GM12801 (cell line): ENCODE data around the gene MTREX.

Experiments
- CTCF ChIP-seq: IDR thresholded peaks from one replicate; pipeline ENCODE4 v1.5.1; 2011; ENCODE audit warnings: control low read depth; ENCODE audit not compliant: insufficient read length; ENCODE audit errors: extremely low read depth

The MTREX gene

GRCh38 chr5:55343107-55343506 lies 35.3 kb downstream of the MTREX start:
- TF ChIP-seq CTCF: no peak

- no peak for TF ChIP-seq CTCF
Observed at GRCh38 chr5:55343609-55344008, 35.8 kb downstream of the MTREX start.

- TF ChIP-seq CTCF: no peak
Observed at GRCh38 chr5:55344392-55344992, 36.7 kb downstream of the MTREX start.

GRCh38 chr5:55345327-55345726 lies 37.5 kb downstream of the MTREX start:
- TF ChIP-seq CTCF: no peak

GRCh38 chr5:55347786-55348185 lies 40.0 kb downstream of the MTREX start:
- no peak for TF ChIP-seq CTCF

GRCh38 chr5:55350754-55351153 lies 43.0 kb downstream of the MTREX start:
- TF ChIP-seq CTCF: no peak

- no peak for TF ChIP-seq CTCF
Observed at GRCh38 chr5:55356896-55357295, 49.1 kb downstream of the MTREX start.
